Transverse colon (tissue), 4 donors: Measurements from ENCODE around the gene STPG3. TPM values are rescaled to one million over a fixed set of nuclear protein-coding genes. Genes with fewer than 3 reads are reported as not detected.

Experiments used
- DNase-seq: peaks from one replicate; pipeline ENCODE4 v3.0.0-alpha.2; 2019
- H3K27ac ChIP-seq, 4 donors: fragments of 200-600 bp; sonication (generic); 2 replicates each; pipeline ENCODE4 v1.5.1; 2016 to 2018; ENCODE audit warnings: inconsistent platforms in 4 of 4
- H3K27me3 ChIP-seq: fragments of 200-600 bp; sonication (generic); 2 replicates; pipeline ENCODE4 v1.5.1; 2017; ENCODE audit warnings: inconsistent platforms
- H3K36me3 ChIP-seq, 4 donors: fragments of 200-600 bp; sonication (generic); 2 replicates each; pipeline ENCODE4 v1.5.1; 2017 to 2019; ENCODE audit warnings: inconsistent platforms in 4 of 4
- H3K4me1 ChIP-seq, 4 donors: fragments of 200-600 bp; sonication (generic); 2 replicates each; pipeline ENCODE4 v1.5.1; 2017 to 2020; ENCODE audit warnings: inconsistent platforms in 4 of 4
- H3K4me3 ChIP-seq, 4 donors: fragments of 200-600 bp; sonication (generic); 1 replicate in 1 of 4; 2 replicates in 3 of 4; pipeline versions ENCODE4 v1.5.1 to v1.6.1; 2017 to 2019; ENCODE audit warnings: inconsistent platforms in 4 of 4
- H3K9me3 ChIP-seq, 2 donors: fragments of 200-600 bp; sonication (generic); 2 replicates each; pipeline ENCODE4 v1.5.1; 2017 to 2019; ENCODE audit warnings: inconsistent platforms in 2 of 2
- CTCF ChIP-seq, 5 experiments: fragments of 200-600 bp in 3 of 5; fragments of 450-650 bp in 2 of 5; sonication (generic) in 3 of 5; IDR thresholded peaks; 1 replicate in 2 of 5; 2 replicates in 3 of 5; pipeline ENCODE4 v1.5.1; 2016 to 2017; ENCODE audit warnings: antibody characterized with exemption in 5 of 5, inconsistent platforms in 3 of 5, mild to moderate bottlenecking in 2 of 5, moderate library complexity in 1 of 5
- EP300 ChIP-seq: sonication (generic); formaldehyde crosslinking; IDR thresholded peaks from one replicate; pipeline ENCODE4 v1.6.1; 2017; ENCODE audit warnings: antibody characterized with exemption, low read depth
- POLR2A ChIP-seq: fragments of 450-650 bp; IDR thresholded peaks from one replicate; pipeline ENCODE4 v1.6.1; 2016; ENCODE audit warnings: antibody characterized with exemption, mild to moderate bottlenecking, moderate library complexity
- POLR2AphosphoS5 ChIP-seq, 3 donors: sonication (generic); formaldehyde crosslinking; IDR thresholded peaks; one replicate each; pipeline ENCODE4 v1.6.1; 2016; ENCODE audit warnings: antibody characterized with exemption in 3 of 3
- WGBS, 2 donors: methylation state at CpG; one replicate each; pipeline ENCODE4 v1.1.5; 2018; ENCODE audit warnings: low coverage in 1 of 2; 5-methylcytosine and 5-hydroxymethylcytosine counted together
- in situ Hi-C, 4 donors: fragments of 200-750 bp; cut with MboI; loops; one replicate each; pipeline versions ENCODE4 v1.15.0 to v1.15.1; 2017; ENCODE audit warnings: low sequenced_read_pairs in 3 of 4, low pct_ligation_motif_present in 1 of 4, low pct_unique_long_range_greater_than_20kb in 1 of 4
- intact Hi-C: fragments of 100-400 bp; cut with DNase I; formaldehyde crosslinking; loops from one replicate; pipeline ENCODE4 v1.15.1; 2023; ENCODE audit warnings: low total_unique reads
- total RNA-seq, 4 donors: library from RNA; depleted of rRNA; stranded (reverse); fragments of >200 nt; gene quantifications; one replicate each; pipeline ENCODE4 v1.1.0, GENCODE V29; 2016

Gene STPG3
- total RNA-seq, 4 donors from 2014 or later, result not detected

- in situ Hi-C loops (loop anchor here in 1 of 4 donors (10.0 kb wide), 1 partner anchor 106 kb away; no protein-coding TSS in a partner anchor), intact Hi-C loops (no loop called here)
- TF ChIP-seq EP300 (no peak), CTCF (IDR thresholded peaks at IDR 0.05) (no peak), POLR2A (no peak), POLR2AphosphoS5 (IDR thresholded peaks at IDR 0.05) (no peak)
- Histone ChIP-seq H3K27me3 (peaks cover 71% of the 10 kb centered on the region), H3K27ac (no peak within 1 kb of the TSS), H3K4me1 (peaks cover 5 to 41% (median 23%) of the 10 kb centered on the region in 4 donors), H3K36me3 (no peaks in the 10 kb centered on the region), H3K4me3 (no peak within 1 kb of the TSS), H3K9me3 (no peaks in the 10 kb centered on the region)
- no peak for DNase-seq
- 46% methylated on average over 13 of the region's 14 CpGs; no CpG with 5 or more reads in 1 of the 2 donors for WGBS, 2 donors
These were observed 20.2 kb upstream of the STPG3 start, which contains the start of gene SLC34A3 for GRCh38 chr9:137230705-137231371. Gene SLC34A3, plus strand, starts transcription at chr9:137230901. Its CDS starts 802 bp downstream, at chr9:137231703.

- 83% methylated on average over 23 of the region's 23 CpGs; no CpG with 5 or more reads in 1 of the 2 donors for WGBS, 2 donors
- no peak for DNase-seq
- H3K9me3 ChIP-seq, result no peaks in the 10 kb centered on the region
- H3K4me1 ChIP-seq, result peaks cover 9 to 46% (median 29%) of the 10 kb centered on the region in 4 donors
- intact Hi-C loops (no loop called here), in situ Hi-C loops (loop anchor here in 1 of 4 donors (10.0 kb wide), 1 partner anchor 107 kb away; no protein-coding TSS in a partner anchor)
- TF ChIP-seq EP300 (no peak), CTCF (IDR thresholded peaks at IDR 0.05) (no peak), POLR2AphosphoS5 (IDR thresholded peaks at IDR 0.05) (no peak), POLR2A (no peak)
- H3K36me3 ChIP-seq, result no peaks in the 10 kb centered on the region
- peaks cover 71% of the 10 kb centered on the region for H3K27me3 ChIP-seq
- H3K4me3 ChIP-seq, result no peak overlapping the region
- H3K27ac ChIP-seq, result no peak overlapping the region
These were observed 19.6 kb upstream of the STPG3 start for GRCh38 chr9:137231372-137232039.

GRCh38 chr9:137232101-137232500, 19.0 kb upstream of the STPG3 start:
- DNase-seq, result no peak
- peaks cover 71% of the 10 kb centered on the region for H3K27me3 ChIP-seq
- H3K4me1 ChIP-seq, result peaks cover 14 to 46% (median 29%) of the 10 kb centered on the region in 4 donors
- no peaks in the 10 kb centered on the region for H3K9me3 ChIP-seq
- H3K4me3 ChIP-seq, result no peak overlapping the region
- in situ Hi-C loops, result loop anchor here in 1 of 4 donors (10.0 kb wide), 1 partner anchor 107 kb away; no protein-coding TSS in a partner anchor
- WGBS, 2 donors, result 53% methylated on average over 5 of the region's 10 CpGs; no CpG with 5 or more reads in 1 of the 2 donors
- no peak overlapping the region for H3K27ac ChIP-seq
- TF ChIP-seq POLR2AphosphoS5 (IDR thresholded peaks at IDR 0.05) (no peak), EP300 (no peak), POLR2A (no peak), CTCF (IDR thresholded peaks at IDR 0.05) (no peak)
- no peaks in the 10 kb centered on the region for H3K36me3 ChIP-seq
- intact Hi-C loops, result no loop called here

GRCh38 chr9:137232510-137232909, 18.6 kb upstream of the STPG3 start:
- H3K36me3 ChIP-seq, result no peaks in the 10 kb centered on the region
- H3K4me1 ChIP-seq, result peaks cover 14 to 46% (median 29%) of the 10 kb centered on the region in 4 donors
- H3K4me3 ChIP-seq, result no peak overlapping the region
- in situ Hi-C loops, result loop anchor here in 1 of 4 donors (10.0 kb wide), 1 partner anchor 108 kb away; no protein-coding TSS in a partner anchor
- H3K27ac ChIP-seq, result no peak overlapping the region
- 65% methylated on average over 24 of the region's 24 CpGs; no CpG with 5 or more reads in 1 of the 2 donors for WGBS, 2 donors
- intact Hi-C loops, result no loop called here
- DNase-seq, result no peak
- H3K27me3 ChIP-seq, result peaks cover 71% of the 10 kb centered on the region
- no peak for TF ChIP-seq POLR2A
- no peak for TF ChIP-seq POLR2AphosphoS5 (IDR thresholded peaks at IDR 0.05)
- no peak for TF ChIP-seq CTCF (IDR thresholded peaks at IDR 0.05)
- no peak for TF ChIP-seq EP300
- no peaks in the 10 kb centered on the region for H3K9me3 ChIP-seq
